Panc1 (cell line): Measurements from ENCODE around the gene TRABD2B. TPM values are rescaled to one million over a fixed set of nuclear protein-coding genes. Genes with fewer than 3 reads are reported as not detected.

ENCODE experiments used
- ATAC-seq: fragments of 200-7000 bp; cut with Tn5 transposase; 2 replicates; pipeline ENCODE4 v1.9.1; 2020; ENCODE audit warnings: mild to moderate bottlenecking, moderate library complexity
- BruUV-seq: library from RNA; stranded (reverse); fragments of 400-500 nt; replicated peaks from 2 replicates; lab custom pipeline; 2021; lab: Mats Ljungman, UMichigan
- CTCF ChIA-PET: fragments of 300-600 bp; sonication (Branson Sonifier 250); formaldehyde crosslinking; loops from one replicate; lab custom pipeline; 2022; ENCODE audit warnings: antibody characterized with exemption; lab: Charles Lee
- POLR2A ChIA-PET: fragments of 300-600 bp; sonication (Branson Sonifier 250); formaldehyde crosslinking; loops from one replicate; lab custom pipeline; 2022; ENCODE audit warnings: antibody characterized with exemption; lab: Charles Lee
- DNase-seq: peaks from one replicate; pipeline ENCODE4 v3.0.0-alpha.2; 2010; ENCODE audit warnings: low read depth, low spot score
- H3K27ac ChIP-seq: 2 replicates; pipeline ENCODE4 v1.5.1; 2011; ENCODE audit warnings: mild to moderate bottlenecking, low read length, inconsistent platforms
- H3K27me3 ChIP-seq: fragments of 200-500 bp; sonication (Bioruptor generic); 2 replicates; pipeline ENCODE4 v1.6.0; 2014; ENCODE audit warnings: low read length, inconsistent platforms; ENCODE audit not compliant: control insufficient read depth, insufficient read depth
- H3K36me3 ChIP-seq: fragments of 200-500 bp; sonication (Bioruptor generic); 2 replicates; pipeline ENCODE4 v1.5.1; 2014; ENCODE audit warnings: inconsistent platforms, mild to moderate bottlenecking, low read length, moderate library complexity; ENCODE audit not compliant: control insufficient read depth, insufficient read depth
- H3K4me1 ChIP-seq: 2 replicates; pipeline ENCODE4 v1.5.1; 2011; ENCODE audit warnings: inconsistent platforms, mild to moderate bottlenecking, low read length, moderate library complexity; ENCODE audit not compliant: control insufficient read depth, insufficient read depth
- H3K4me3 ChIP-seq, 2 experiments: 2 replicates each; pipeline ENCODE4 v1.5.1; 2011 to 2012; ENCODE audit warnings: low read depth in 2 of 2, low read length in 2 of 2, mild to moderate bottlenecking in 2 of 2, inconsistent platforms in 1 of 2, moderate library complexity in 1 of 2
- H3K9me3 ChIP-seq: fragments of 200-500 bp; sonication (Bioruptor generic); 2 replicates; pipeline ENCODE4 v1.5.1; 2014; ENCODE audit warnings: low read depth, mild to moderate bottlenecking, inconsistent platforms, low read length, moderate library complexity; ENCODE audit not compliant: control insufficient read depth, insufficient read depth
- POLR2AphosphoS5 ChIP-seq: IDR thresholded peaks from 2 replicates; pipeline ENCODE4 v1.6.1; 2012; ENCODE audit warnings: mild to moderate bottlenecking, low read depth, low read length, moderate library complexity
- SIN3A ChIP-seq: IDR thresholded peaks from 2 replicates; pipeline ENCODE4 v1.6.1; 2012; ENCODE audit warnings: low read depth, mild to moderate bottlenecking, low read length, moderate library complexity, borderline replicate concordance; ENCODE audit not compliant: insufficient read depth
- TCF7L2 ChIP-seq: IDR thresholded peaks from 2 replicates; pipeline ENCODE4 v1.6.1; 2011; ENCODE audit warnings: mild to moderate bottlenecking, low read depth, low read length, inconsistent platforms
- in situ Hi-C: cut with HindIII; loops from 2 replicates; pipeline ENCODE4 v1.10.0; 2016; ENCODE audit warnings: low sequenced_read_pairs, low pct_unique_long_range_greater_than_20kb
- intact Hi-C: fragments of 100-400 bp; cut with micrococcal nuclease; formaldehyde crosslinking; loops from one replicate; pipeline ENCODE4 v1.10.0; 2022; ENCODE audit not compliant: unreplicated experiment
- total RNA-seq: library from RNA; stranded (reverse); gene quantifications from one replicate; pipeline ENCODE4 v1.2.1, GENCODE V29; 2021; ENCODE audit not compliant: unreplicated experiment
- TF ChIP-seq, protein P1 (sequence below), 2 experiments: IDR thresholded peaks; 2 replicates each; pipeline ENCODE4 v1.6.1; 2011 to 2012; ENCODE audit warnings: low read depth in 2 of 2, control low read depth in 1 of 2, low read length in 1 of 2, mild to moderate bottlenecking in 1 of 2, moderate library complexity in 1 of 2; ENCODE audit not compliant: insufficient read depth in 1 of 2
- TF ChIP-seq, protein P2 (sequence below): fragments of 450-650 bp; IDR thresholded peaks from 2 replicates; pipeline ENCODE4 v1.5.1; 2017; ENCODE audit warnings: mild to moderate bottlenecking

TRABD2B gene
- total RNA-seq, 1 experiment from 2014 or later, result not detected

DNA sequence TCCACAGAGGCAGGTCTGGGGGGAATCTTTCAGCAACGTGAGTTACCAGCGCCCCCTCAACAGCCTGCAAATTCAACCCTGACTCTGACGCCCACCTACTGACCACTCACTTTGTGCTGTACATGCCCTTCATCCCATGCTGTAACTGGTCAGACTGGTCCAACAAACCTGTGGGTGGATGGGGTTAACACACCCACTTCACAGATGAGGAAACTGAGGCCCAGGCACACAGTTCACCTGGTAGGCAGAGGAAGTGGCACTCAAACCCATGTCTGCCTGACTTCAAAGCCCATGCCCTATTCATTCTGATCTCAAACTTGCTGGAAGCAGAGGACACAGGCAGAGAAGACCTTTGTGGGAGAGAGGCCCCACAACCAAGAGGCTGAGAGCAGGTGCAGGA is 172.9 kb downstream of the TRABD2B start:
- no peak overlapping the region for H3K27ac ChIP-seq
- ChIA-PET POLR2A (no interaction called here), CTCF (no interaction called here)
- DNase-seq, result no peak
- no peaks in the 10 kb centered on the region for H3K4me1 ChIP-seq
- intact Hi-C loops (no loop called here), in situ Hi-C loops (no loop called here)
- H3K4me3 ChIP-seq, result no peak overlapping the region
- H3K9me3 ChIP-seq, result no peaks in the 10 kb centered on the region
- TF ChIP-seq, protein P1, sequence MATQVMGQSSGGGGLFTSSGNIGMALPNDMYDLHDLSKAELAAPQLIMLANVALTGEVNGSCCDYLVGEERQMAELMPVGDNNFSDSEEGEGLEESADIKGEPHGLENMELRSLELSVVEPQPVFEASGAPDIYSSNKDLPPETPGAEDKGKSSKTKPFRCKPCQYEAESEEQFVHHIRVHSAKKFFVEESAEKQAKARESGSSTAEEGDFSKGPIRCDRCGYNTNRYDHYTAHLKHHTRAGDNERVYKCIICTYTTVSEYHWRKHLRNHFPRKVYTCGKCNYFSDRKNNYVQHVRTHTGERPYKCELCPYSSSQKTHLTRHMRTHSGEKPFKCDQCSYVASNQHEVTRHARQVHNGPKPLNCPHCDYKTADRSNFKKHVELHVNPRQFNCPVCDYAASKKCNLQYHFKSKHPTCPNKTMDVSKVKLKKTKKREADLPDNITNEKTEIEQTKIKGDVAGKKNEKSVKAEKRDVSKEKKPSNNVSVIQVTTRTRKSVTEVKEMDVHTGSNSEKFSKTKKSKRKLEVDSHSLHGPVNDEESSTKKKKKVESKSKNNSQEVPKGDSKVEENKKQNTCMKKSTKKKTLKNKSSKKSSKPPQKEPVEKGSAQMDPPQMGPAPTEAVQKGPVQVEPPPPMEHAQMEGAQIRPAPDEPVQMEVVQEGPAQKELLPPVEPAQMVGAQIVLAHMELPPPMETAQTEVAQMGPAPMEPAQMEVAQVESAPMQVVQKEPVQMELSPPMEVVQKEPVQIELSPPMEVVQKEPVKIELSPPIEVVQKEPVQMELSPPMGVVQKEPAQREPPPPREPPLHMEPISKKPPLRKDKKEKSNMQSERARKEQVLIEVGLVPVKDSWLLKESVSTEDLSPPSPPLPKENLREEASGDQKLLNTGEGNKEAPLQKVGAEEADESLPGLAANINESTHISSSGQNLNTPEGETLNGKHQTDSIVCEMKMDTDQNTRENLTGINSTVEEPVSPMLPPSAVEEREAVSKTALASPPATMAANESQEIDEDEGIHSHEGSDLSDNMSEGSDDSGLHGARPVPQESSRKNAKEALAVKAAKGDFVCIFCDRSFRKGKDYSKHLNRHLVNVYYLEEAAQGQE (IDR thresholded peaks at IDR 0.05; ENCODE audit: insufficient read depth in 1 of 2, low read depth in 2 of 2, low read length in 1 of 2), result no peak
- TF ChIP-seq POLR2AphosphoS5 (no peak), SIN3A (no peak), TCF7L2 (no peak)
- TF ChIP-seq, protein P2, sequence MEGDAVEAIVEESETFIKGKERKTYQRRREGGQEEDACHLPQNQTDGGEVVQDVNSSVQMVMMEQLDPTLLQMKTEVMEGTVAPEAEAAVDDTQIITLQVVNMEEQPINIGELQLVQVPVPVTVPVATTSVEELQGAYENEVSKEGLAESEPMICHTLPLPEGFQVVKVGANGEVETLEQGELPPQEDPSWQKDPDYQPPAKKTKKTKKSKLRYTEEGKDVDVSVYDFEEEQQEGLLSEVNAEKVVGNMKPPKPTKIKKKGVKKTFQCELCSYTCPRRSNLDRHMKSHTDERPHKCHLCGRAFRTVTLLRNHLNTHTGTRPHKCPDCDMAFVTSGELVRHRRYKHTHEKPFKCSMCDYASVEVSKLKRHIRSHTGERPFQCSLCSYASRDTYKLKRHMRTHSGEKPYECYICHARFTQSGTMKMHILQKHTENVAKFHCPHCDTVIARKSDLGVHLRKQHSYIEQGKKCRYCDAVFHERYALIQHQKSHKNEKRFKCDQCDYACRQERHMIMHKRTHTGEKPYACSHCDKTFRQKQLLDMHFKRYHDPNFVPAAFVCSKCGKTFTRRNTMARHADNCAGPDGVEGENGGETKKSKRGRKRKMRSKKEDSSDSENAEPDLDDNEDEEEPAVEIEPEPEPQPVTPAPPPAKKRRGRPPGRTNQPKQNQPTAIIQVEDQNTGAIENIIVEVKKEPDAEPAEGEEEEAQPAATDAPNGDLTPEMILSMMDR, result no peak
- no peaks in the 10 kb centered on the region for H3K36me3 ChIP-seq
- no TSS peak for BruUV-seq
- no peak for ATAC-seq
- no peaks in the 10 kb centered on the region for H3K27me3 ChIP-seq

DNA sequence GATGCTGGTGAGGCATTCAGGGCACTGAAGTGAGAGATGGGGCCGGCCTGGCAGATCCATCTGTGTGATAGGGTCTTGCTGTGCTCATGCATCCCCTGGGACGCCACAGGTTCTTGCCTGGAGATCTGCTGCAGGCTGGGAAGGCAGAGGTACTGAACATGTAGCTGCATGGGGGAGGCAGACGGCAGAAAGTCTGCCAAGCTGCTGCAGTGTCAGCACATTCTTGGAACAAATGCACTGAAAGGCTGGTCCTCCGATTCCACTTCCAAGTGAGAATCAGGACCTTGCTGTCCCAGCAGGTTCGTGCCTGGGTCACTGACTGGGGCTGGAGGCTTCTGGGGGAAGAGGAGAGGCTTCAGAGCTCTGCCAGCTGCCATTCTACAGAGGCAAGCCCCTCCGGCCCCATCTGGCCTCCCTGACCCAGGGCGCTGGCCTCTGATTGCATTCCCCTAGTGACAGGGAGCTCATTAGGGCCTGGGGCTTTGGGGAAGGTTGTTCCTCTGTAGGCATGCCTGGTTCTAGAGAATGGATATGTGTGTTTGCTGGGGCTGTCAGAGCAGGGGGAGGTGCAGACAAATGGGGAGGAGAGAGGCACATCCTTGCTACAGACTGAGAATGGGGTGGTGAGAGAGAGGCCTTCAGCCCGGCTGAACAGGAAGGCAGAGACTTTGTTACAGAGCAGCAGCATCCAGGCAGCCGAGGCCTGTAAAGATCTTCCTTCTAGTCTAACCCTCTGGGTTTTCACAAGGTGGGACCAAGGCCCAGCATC is 174.0 kb downstream of the TRABD2B start:
- CTCF ChIA-PET, result no interaction called here
- Histone ChIP-seq H3K4me1 (no peaks in the 10 kb centered on the region), H3K4me3 (no peak overlapping the region), H3K36me3 (no peaks in the 10 kb centered on the region), H3K9me3 (no peaks in the 10 kb centered on the region), H3K27ac (no peak overlapping the region), H3K27me3 (no peaks in the 10 kb centered on the region)
- POLR2A ChIA-PET, result no interaction called here
- no TSS peak for BruUV-seq
- intact Hi-C loops (no loop called here), in situ Hi-C loops (no loop called here)
- DNase-seq (no peak), ATAC-seq (no peak)
- TF ChIP-seq, protein P1 (IDR thresholded peaks at IDR 0.05; ENCODE audit: insufficient read depth in 1 of 2, low read depth in 2 of 2, low read length in 1 of 2), result no peak
- TF ChIP-seq SIN3A, result no peak
